Astrocyte of the hippocampus (primary cell): ENCODE data around the gene CD28.

Experiments used
- DNase-seq: peaks from one replicate; pipeline ENCODE4 v3.0.0; 2011; ENCODE audit warnings: low read depth, low spot score

The CD28 gene

DNA sequence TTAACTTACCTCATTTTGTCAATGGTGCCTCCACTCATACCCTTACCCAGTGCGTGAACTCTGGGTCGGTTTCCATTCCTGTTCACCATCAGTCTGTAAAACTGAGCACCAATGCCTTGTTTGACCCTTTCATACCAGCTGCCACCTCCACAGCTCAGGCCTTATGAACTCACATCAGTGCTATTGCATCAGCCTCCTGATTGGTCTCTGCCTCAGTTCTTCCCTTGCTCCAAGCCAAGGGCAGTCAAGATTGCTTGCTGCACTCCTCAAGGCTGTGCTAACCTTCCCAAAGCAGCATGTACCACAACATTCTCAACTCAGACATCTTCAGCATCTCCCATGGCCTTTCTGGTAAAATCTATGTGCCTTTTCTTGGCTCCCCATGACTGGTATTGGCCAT is 9.3 kb downstream of the CD28 start:
- DNase-seq, result no peak

DNA sequence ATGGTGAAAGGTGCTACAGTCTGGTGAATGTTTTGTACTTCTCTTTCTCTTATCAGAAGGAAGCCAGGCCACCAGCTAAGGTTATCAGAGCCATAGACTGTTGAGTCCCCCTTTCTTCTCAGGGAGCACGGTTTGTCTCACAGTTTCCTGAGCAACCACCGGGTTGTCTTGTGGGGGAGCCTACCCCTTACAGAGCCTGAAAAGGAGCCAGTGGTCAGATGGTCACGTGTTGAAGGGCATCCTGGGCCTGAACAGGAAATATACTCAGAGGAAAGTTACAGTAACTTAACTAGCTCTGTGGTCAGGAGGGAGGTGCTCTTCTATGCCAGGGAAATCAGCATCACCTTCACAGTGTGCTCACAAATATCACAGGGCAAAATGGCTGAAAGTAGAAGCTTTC is 11.6 kb downstream of the CD28 start:
- DNase-seq, result no peak

DNA sequence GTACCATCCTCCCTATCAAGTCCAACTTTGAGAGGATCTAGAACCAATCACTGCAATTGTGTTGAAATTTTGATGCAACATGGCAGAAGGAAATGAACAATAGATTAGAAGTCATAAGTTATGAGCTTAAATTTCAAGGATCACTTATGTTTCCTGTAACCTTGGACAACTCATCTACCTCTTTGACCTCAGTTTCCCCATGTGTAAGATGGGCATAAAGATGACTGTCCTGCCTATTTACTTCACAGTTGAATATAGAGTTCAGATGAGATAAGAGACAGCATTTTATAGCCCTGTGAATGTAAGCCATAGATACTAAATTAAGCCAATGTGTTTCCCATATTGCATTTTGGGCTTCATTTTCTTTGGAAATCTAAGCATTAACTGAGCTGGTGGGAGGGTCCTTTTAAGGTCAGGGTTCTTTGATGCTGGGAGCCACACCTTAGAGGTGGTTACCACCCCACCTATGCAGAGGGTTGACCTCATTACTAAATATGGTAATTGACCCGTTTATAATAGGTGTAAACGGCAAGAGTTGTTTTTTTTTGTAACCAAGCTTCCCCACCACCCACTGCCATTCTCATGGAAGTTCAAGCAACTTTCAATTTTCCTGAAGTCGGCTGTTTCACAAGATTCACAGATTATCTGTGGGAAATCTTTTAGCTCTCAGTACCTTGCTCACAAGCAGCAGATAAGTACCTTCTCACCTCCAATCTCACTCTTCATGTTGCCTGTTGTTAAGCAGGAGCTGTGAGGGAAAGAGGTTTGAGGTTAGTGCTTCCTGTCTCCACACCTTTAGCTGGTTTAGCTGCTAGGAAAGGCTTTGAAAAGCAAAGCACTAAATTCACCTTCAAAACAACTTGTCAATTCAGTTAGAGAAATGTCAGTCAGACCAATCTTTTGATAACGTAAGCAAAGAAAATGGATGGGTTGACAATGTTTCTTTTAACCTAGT is 13.3 kb downstream of the CD28 start:
- no peak for DNase-seq

DNA sequence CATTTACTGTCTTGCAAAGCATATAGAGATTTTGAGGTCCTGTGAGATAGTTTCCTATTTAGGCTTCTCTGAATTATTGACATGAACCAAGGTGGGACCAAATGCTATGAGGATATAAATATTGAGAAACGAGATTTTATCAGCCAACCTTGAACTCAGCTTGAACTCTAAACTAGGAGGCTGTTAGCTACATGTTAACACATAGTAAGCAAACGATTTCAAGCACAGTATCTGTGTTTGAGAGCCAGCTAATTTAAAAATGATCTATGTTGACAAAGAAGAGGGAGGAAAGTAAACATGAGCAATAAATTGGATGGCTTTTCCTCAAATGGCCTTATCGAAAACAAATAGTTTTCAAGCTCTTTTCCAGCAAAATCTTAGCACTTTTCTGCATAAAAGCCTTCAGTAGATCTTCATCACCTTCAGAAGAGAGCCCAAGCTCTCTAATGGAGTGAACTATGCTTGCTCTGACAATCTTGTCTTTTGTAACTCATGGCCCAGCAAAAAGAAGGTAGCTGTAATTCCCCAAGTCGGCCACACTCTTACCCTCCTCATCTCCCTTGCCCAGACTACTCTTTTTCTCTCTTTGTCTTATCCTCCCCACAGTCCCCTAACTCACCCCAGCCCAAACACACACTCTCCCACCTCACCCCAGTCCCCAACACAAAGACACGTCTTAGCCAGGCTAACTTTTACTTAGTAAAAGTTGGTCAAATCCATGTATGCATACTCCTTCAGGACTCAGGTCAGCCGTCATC is 14.7 kb downstream of the CD28 start:
- no peak for DNase-seq

GRCh38 chr2:203721781-203722300 is 15.4 kb downstream of the CD28 start:
- no peak for DNase-seq

GRCh38 chr2:203722411-203722810 is 16.0 kb downstream of the CD28 start:
- DNase-seq, result no peak

- no peak for DNase-seq
Observed at GRCh38 chr2:203728321-203728720, 21.9 kb downstream of the CD28 start.

DNA sequence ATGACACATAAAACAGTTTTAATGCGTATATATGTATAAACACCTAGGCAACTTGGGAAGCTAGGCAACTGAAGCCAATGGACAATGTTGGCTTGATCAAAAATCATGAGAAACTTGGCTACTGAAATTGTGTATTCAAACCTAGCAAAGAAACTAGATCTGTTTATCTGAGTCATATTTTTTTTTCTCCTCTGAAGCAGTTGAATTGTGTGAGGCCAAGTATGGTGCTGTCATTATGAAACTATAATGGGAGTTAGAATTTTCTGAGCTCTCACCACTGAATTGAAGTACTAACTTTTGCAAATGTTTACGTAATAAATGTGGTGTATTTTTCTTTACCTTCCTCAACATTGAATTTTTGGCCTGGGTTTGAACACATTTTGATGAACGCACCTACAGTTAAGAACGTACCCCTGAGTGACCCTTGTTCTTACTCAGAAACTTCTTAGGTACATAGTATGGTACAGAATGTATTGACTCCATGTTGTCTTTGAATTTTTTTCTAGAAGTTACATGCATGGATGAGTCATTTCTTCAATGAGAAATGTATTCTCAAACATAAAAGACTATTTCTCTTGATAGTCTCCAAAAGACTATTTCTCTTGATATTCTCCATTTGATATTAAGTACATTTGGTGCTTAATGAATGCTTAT is 23.8 kb downstream of the CD28 start:
- DNase-seq, result no peak

GRCh38 chr2:203730883-203731282 is 24.4 kb downstream of the CD28 start:
- no peak for DNase-seq

- DNase-seq, result no peak
Observed at GRCh38 chr2:203732092-203732952, 25.9 kb downstream of the CD28 start.

- DNase-seq, result no peak
Observed at GRCh38 chr2:203732953-203733510, 26.6 kb downstream of the CD28 start.

- DNase-seq, result no peak
Observed at GRCh38 chr2:203733684-203734083, 27.2 kb downstream of the CD28 start.

DNA sequence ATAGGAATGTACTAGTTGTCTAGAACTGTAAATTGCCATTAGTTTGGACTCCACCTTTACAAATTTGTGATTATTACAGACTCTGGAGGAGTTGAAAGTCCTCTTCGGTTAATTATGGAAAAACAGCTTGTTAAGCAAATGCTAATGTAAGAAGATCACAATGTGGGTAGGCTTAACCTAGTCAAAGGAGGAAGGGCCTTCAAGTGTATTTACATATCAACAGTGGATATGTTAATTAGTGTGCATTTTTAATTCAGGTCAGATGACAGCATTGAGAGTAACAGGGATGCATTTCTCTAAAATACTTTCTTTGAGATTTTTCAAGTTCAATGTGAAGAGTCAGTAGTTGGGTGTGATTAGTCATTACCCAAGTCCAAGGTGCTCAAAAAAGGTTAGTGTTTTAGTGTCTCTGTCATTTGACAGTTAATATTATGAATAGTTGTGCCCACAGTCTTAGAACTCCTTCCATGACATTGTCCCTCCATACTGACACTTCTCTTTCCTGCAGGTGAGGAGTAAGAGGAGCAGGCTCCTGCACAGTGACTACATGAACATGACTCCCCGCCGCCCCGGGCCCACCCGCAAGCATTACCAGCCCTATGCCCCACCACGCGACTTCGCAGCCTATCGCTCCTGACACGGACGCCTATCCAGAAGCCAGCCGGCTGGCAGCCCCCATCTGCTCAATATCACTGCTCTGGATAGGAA is 28.0 kb downstream of the CD28 start:
- DNase-seq, result no peak

DNA sequence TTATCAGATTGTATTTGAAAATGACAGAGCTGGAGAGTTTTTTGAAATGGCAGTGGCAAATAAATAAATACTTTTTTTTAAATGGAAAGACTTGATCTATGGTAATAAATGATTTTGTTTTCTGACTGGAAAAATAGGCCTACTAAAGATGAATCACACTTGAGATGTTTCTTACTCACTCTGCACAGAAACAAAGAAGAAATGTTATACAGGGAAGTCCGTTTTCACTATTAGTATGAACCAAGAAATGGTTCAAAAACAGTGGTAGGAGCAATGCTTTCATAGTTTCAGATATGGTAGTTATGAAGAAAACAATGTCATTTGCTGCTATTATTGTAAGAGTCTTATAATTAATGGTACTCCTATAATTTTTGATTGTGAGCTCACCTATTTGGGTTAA is 30.9 kb downstream of the CD28 start:
- no peak for DNase-seq

- no peak for DNase-seq
Observed at GRCh38 chr2:203739351-203739750, 32.9 kb downstream of the CD28 start.

- DNase-seq, result no peak
Observed at GRCh38 chr2:203740871-203741281, 34.4 kb downstream of the CD28 start.

DNA sequence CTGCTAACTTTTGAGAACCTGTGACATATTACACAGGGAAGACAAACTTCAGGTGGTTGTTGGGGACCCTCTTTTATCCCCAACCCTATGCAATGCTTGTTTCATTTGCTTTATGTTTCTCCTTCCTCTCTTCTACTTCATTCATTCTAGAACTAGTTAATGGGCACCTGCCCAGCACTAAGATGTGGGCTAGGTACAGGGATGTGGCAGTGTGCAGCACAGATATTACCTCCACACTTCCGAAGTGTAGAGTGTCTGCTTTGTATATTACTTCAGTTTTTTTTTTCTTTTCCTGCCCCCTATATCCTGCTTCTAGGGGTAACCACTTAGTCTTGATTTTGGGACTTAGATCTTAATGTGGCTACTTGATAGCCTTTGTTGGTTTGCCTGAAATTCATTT is 35.1 kb downstream of the CD28 start:
- no peak for DNase-seq

DNA sequence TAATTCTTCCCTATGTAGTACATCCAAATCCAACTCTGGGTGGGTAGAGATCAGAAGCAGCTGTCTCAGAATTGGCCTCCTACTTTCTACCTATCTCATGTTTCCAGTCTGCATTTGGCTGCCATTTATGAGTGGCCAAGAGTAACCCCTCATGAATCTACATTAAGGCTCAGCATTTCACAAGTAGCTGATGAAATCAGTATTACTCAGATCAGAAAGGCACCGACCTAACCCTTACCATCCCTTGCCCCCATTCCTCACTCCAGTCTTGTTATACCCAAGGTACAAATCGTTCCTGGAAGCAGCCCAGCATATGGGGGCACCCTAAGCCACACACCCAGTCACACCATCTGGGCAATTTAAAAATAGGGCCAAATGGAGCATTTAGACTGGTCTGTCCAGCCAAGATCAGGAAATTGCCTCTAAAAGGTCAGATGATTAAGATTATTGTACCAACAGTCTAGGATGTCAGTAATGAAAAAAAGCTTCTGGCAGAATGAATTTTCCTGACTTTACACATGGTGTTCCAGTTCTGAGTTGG is 37.1 kb downstream of the CD28 start:
- DNase-seq, result no peak

DNA sequence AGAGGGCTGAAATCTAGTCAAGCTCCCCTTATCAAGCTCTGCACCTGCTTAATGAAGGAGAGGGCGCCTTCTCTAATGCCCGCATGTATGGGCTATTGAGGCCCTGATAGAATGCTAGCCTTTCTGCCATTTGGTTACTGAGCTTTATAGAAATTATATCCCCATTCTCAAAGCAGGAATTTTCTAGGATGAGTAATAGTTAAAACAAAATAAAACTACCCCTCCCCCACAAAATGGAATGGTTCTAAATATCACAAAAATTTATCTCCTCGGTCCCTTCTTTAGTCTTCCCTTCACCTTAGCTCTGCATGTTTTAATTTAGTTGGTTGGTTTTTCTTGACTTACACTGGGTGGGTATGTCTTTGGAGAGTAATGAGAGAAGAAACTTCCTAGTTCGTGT is 37.7 kb downstream of the CD28 start:
- no peak for DNase-seq

GRCh38 chr2:203745267-203745666 is 38.8 kb downstream of the CD28 start:
- no peak for DNase-seq
